K562 (cell line): ENCODE data around the gene PEX7. TPM values are rescaled to one million over a fixed set of nuclear protein-coding genes. Genes with fewer than 3 reads are reported as not detected.

ENCODE experiments used
- ATAC-seq: fragments of 200-7000 bp; cut with Tn5 transposase; 3 replicates; pipeline ENCODE4 v1.9.1; 2020; ENCODE audit warnings: moderate library complexity
- BruUV-seq: library from RNA; stranded (reverse); fragments of 400-500 nt; replicated peaks from 2 replicates; lab custom pipeline; 2021; lab: Mats Ljungman, UMichigan
- CTCF ChIA-PET: fragments of 300-600 bp; formaldehyde crosslinking; extraction: SDS; loops from one replicate; lab custom pipeline; 2021; ENCODE audit warnings: low intra/inter-chr PET ratio; lab: Yijun Ruan, JAX
- POLR2A ChIA-PET: fragments of 300-600, 350-650 bp; sonication (Branson Sonifier 250); formaldehyde crosslinking; extraction: SDS; loops from one replicate; lab custom pipeline; 2021; ENCODE audit warnings: antibody characterized with exemption, inconsistent platforms; lab: Yijun Ruan, JAX
- DNase-seq, 4 experiments: peaks; one replicate each; pipeline versions ENCODE4 v3.0.0 to v3.0.0-alpha.2; 2011 to 2018; ENCODE audit warnings: low spot score in 3 of 4, mixed read lengths in 3 of 4; ENCODE audit errors: extremely low read depth in 1 of 4
- FAIRE-seq: peaks from 2 replicates; lab custom pipeline; 2011; peaks lifted over from hg19 to GRCh38; lab: Jason Lieb, UNC
- H2AFZ ChIP-seq: 2 replicates; pipeline ENCODE4 v1.6.0; 2011; ENCODE audit warnings: low read depth, low read length, control low read depth, inconsistent platforms
- H3K27ac ChIP-seq: fragments of 200-600 bp; 3 replicates; pipeline ENCODE4 v1.8.0; 2011; ENCODE audit warnings: low read depth, mild to moderate bottlenecking, control low read depth, inconsistent platforms, low read length, moderate library complexity, mixed read lengths; ENCODE audit errors: extremely low read depth
- H3K27me3 ChIP-seq, 2 experiments: fragments of 300-600 bp in 1 of 2; 2 replicates in 1 of 2; 3 replicates in 1 of 2; pipeline versions ENCODE4 v1.6.0 to v1.8.0; 2011; ENCODE audit warnings: inconsistent platforms in 2 of 2, low read length in 2 of 2, mild to moderate bottlenecking in 1 of 2, mixed read lengths in 1 of 2, moderate library complexity in 1 of 2; ENCODE audit not compliant: control insufficient read depth in 2 of 2, insufficient read depth in 2 of 2
- H3K36me3 ChIP-seq: fragments of 300-600 bp; 3 replicates; pipeline ENCODE4 v1.8.0; 2011; ENCODE audit warnings: mild to moderate bottlenecking, low read length, inconsistent platforms; ENCODE audit not compliant: control insufficient read depth, insufficient read depth
- H3K4me1 ChIP-seq, 2 experiments: fragments of 200-600 bp in 1 of 2; replicated peaks in 1 of 2; 2 replicates in 1 of 2; 3 replicates in 1 of 2; pipeline versions ENCODE4 v1.5.1 to v1.8.0; 2011; ENCODE audit warnings: inconsistent platforms in 2 of 2, low read length in 2 of 2, mild to moderate bottlenecking in 1 of 2, mixed read lengths in 1 of 2, moderate library complexity in 1 of 2; ENCODE audit not compliant: control insufficient read depth in 2 of 2, insufficient read depth in 2 of 2
- H3K4me2 ChIP-seq: 2 replicates; pipeline ENCODE4 v1.6.1; 2011; ENCODE audit warnings: low read length, control low read depth, inconsistent platforms, mixed read lengths; ENCODE audit not compliant: insufficient read depth
- H3K4me3 ChIP-seq: fragments of 200-600 bp; sonication (generic), shearing (Covaris generic); 2 replicates; pipeline ENCODE4 v1.5.1; 2016; ENCODE audit warnings: control low read depth, inconsistent platforms
- H3K79me2 ChIP-seq: fragments of 200-600 bp; 3 replicates; pipeline ENCODE4 v1.8.0; 2011; ENCODE audit warnings: low read length, inconsistent platforms; ENCODE audit not compliant: control insufficient read depth, insufficient read depth
- H3K9ac ChIP-seq, 2 experiments: 2 replicates each; pipeline versions ENCODE4 v1.6.0 to v1.6.1; 2011; ENCODE audit warnings: low read depth in 2 of 2, low read length in 2 of 2, control low read depth in 1 of 2, inconsistent platforms in 1 of 2, mild to moderate bottlenecking in 1 of 2, mixed read lengths in 1 of 2; ENCODE audit not compliant: insufficient read depth in 1 of 2
- H3K9me1 ChIP-seq: one replicate; pipeline ENCODE4 v1.6.0; 2011; ENCODE audit warnings: inconsistent platforms, mild to moderate bottlenecking, low read length, moderate library complexity; ENCODE audit not compliant: control insufficient read depth, insufficient read depth
- H3K9me3 ChIP-seq: replicated peaks from 2 replicates; pipeline ENCODE4 v1.5.1; 2011; ENCODE audit warnings: low read depth, low read length, inconsistent platforms; ENCODE audit not compliant: control insufficient read depth, insufficient read depth
- H4K20me1 ChIP-seq: replicated peaks from 2 replicates; pipeline ENCODE4 v1.6.1; 2011; ENCODE audit warnings: low read length, inconsistent platforms, mixed read lengths; ENCODE audit not compliant: control insufficient read depth, insufficient read depth
- NR2C1 ChIP-seq, 2 experiments: fragments of 450-650 bp; IDR thresholded peaks; 2 replicates each; pipeline ENCODE4 v1.6.1; 2017; ENCODE audit warnings: mild to moderate bottlenecking in 2 of 2, antibody characterized with exemption in 1 of 2, inconsistent platforms in 1 of 2, missing compliant biosample characterization in 1 of 2, missing genetic modification characterization in 1 of 2
- POLR2A ChIP-seq: fragments of 450-650 bp; conservative IDR thresholded peaks from 2 replicates; pipeline ENCODE4 v1.6.1; 2016
- RBM34 ChIP-seq: fragments of 200-400 bp; formaldehyde crosslinking; IDR thresholded peaks from 2 replicates; pipeline ENCODE4 v1.6.1; 2018; ENCODE audit warnings: low read length, borderline replicate concordance; ENCODE audit not compliant: insufficient read depth
- ZNF384 ChIP-seq: IDR thresholded peaks from 2 replicates; pipeline ENCODE4 v1.6.1; 2012; ENCODE audit warnings: low read depth, low read length, improper control_type of control experiment
- WGBS: fragments of 100-300 bp; shearing (Covaris generic); methylation state at CpG from one replicate; pipeline ENCODE4 v1.1.6; 2016; ENCODE audit warnings: low coverage, mixed read lengths; ENCODE audit not compliant: insufficient coverage; ENCODE audit errors: missing lambda C conversion rate; 5-methylcytosine and 5-hydroxymethylcytosine counted together
- in situ Hi-C: fragments of 300-500 bp; cut with MboI; formaldehyde crosslinking; loops from 4 replicates; pipeline ENCODE4 v1.15.0; 2018; ENCODE audit warnings: inconsistent platforms, mixed read lengths
- intact Hi-C: fragments of 100-400 bp; cut with micrococcal nuclease; formaldehyde crosslinking; loops from 2 replicates; pipeline ENCODE4 v1.14.2; 2022
- polyA plus RNA-seq, 8 experiments: library from polyadenylated mRNA; depleted of rRNA in 4 of 8; stranded (reverse) in 5 of 8; unstranded in 3 of 8; fragments of >200 nt; fragmentation: Nextera tagmentation in 2 of 8; fragmentation: Illumina TruSeq in 1 of 8; extraction: Ambion mirVana in 2 of 8; extraction: Trizol in 1 of 8; gene quantifications; 2 replicates each; pipeline versions ENCODE4 v1.2.1 to v1.2.3, GENCODE V29; 2011 to 2014; ENCODE audit warnings: inconsistent platforms in 1 of 8, missing spikeins in 1 of 8
- total RNA-seq, 7 experiments: library from RNA; depleted of rRNA in 6 of 7; stranded (reverse); fragments of >200 nt in 6 of 7; fragmentation: Illumina TruSeq in 2 of 7; extraction: Trizol in 2 of 7; gene quantifications; 2 replicates each; pipeline versions ENCODE4 v1.2.1 to v1.2.3, GENCODE V29; 2011 to 2021; ENCODE audit warnings: low replicate concordance in 1 of 7
- TF ChIP-seq, protein P1 (sequence below): sonication (generic); IDR thresholded peaks from 2 replicates; pipeline ENCODE4 v1.6.1; 2016
- TF ChIP-seq, protein P2 (sequence below): fragments of 450-650 bp; formaldehyde crosslinking; conservative IDR thresholded peaks from 2 replicates; pipeline ENCODE4 v1.4.0; 2022; ENCODE audit warnings: mild to moderate bottlenecking, missing genetic modification characterization

Gene PEX7
- total and polyA plus RNA-seq, 9 of the 15 experiments (the other 6 are each of a cell fraction or from before 2014, with no cell fraction given), result 1.6 to 12.9 (median 9.1) TPM

GRCh38 chr6:136779682-136780081 lies 42.7 kb upstream of the PEX7 start:
- ChIA-PET CTCF (no interaction called here), POLR2A (no interaction called here)
- DNase-seq, result no peak
- H3K4me3 ChIP-seq, result no peak overlapping the region
- no TSS peak for BruUV-seq
- in situ Hi-C loops (no loop called here), intact Hi-C loops (no loop called here)
- H3K9ac ChIP-seq, result no peak overlapping the region
- H3K27ac ChIP-seq, result no peak overlapping the region
- no peaks in the 10 kb centered on the region for H3K9me1 ChIP-seq
- H3K4me2 ChIP-seq, result no peak overlapping the region
- ATAC-seq, result no peak; the same call in 2 of the 3 replicates
- H4K20me1 ChIP-seq, result no peaks in the 10 kb centered on the region
- 33% methylated on average over 1 of the region's 1 CpG for WGBS
- FAIRE-seq, result no peak
- no peak overlapping the region for H2AFZ ChIP-seq
- no peaks in the 10 kb centered on the region for H3K27me3 ChIP-seq
- H3K9me3 ChIP-seq, result no peaks in the 10 kb centered on the region
- no peak for TF ChIP-seq ZNF384
- TF ChIP-seq, protein P1, sequence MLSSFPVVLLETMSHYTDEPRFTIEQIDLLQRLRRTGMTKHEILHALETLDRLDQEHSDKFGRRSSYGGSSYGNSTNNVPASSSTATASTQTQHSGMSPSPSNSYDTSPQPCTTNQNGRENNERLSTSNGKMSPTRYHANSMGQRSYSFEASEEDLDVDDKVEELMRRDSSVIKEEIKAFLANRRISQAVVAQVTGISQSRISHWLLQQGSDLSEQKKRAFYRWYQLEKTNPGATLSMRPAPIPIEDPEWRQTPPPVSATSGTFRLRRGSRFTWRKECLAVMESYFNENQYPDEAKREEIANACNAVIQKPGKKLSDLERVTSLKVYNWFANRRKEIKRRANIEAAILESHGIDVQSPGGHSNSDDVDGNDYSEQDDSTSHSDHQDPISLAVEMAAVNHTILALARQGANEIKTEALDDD, result peak; percentile 56; the same call in 1 of the 2 replicates
- no peak for TF ChIP-seq RBM34
- TF ChIP-seq, protein P2, sequence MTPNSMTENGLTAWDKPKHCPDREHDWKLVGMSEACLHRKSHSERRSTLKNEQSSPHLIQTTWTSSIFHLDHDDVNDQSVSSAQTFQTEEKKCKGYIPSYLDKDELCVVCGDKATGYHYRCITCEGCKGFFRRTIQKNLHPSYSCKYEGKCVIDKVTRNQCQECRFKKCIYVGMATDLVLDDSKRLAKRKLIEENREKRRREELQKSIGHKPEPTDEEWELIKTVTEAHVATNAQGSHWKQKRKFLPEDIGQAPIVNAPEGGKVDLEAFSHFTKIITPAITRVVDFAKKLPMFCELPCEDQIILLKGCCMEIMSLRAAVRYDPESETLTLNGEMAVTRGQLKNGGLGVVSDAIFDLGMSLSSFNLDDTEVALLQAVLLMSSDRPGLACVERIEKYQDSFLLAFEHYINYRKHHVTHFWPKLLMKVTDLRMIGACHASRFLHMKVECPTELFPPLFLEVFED (CRISPR knock-in tag), result no peak
- TF ChIP-seq NR2C1 (IDR thresholded peaks at IDR 0.05), result no peak
- TF ChIP-seq NR2C1 (tag; IDR thresholded peaks at IDR 0.05), result peak; percentile 22; the same call in 1 of the 2 replicates
- TF ChIP-seq POLR2A, result no peak
- peaks cover 6% of the 10 kb centered on the region; the same call in 1 of the 3 replicates for H3K36me3 ChIP-seq
- peaks cover 3 to 31% of the 10 kb centered on the region in 2 experiments; a peak in 4 of 5 replicates for H3K4me1 ChIP-seq
- peaks cover 78% of the 10 kb centered on the region for H3K79me2 ChIP-seq
